CD14-positive monocyte (primary cell): Measurements from ENCODE around the gene KAT6B. TPM values are rescaled to one million over a fixed set of nuclear protein-coding genes. Genes with fewer than 3 reads are reported as not detected.

Experiments used
- DNase-seq, 3 donors: peaks; one replicate each; pipeline ENCODE4 v3.0.0-alpha.2; 2011 to 2022
- H2AFZ ChIP-seq: 2 replicates; pipeline ENCODE4 v1.6.0; 2012; ENCODE audit warnings: mild to moderate bottlenecking, low read depth, low read length, inconsistent platforms; ENCODE audit not compliant: insufficient read depth, poor library complexity, severe bottlenecking
- H3K27ac ChIP-seq, 2 donors: 1 replicate in 1 of 2; 2 replicates in 1 of 2; pipeline ENCODE4 v1.5.1; 2012 to 2013; ENCODE audit warnings: low read length in 2 of 2, control low read depth in 1 of 2, inconsistent platforms in 1 of 2, low read depth in 1 of 2, mild to moderate bottlenecking in 1 of 2
- H3K27me3 ChIP-seq, 2 donors: one replicate each; pipeline versions ENCODE4 v1.6.0 to v1.6.1; 2011 to 2013; ENCODE audit warnings: low read length in 2 of 2; ENCODE audit not compliant: control insufficient read depth in 2 of 2, insufficient read depth in 2 of 2
- H3K36me3 ChIP-seq, 2 donors: replicated peaks in 1 of 2; 1 replicate in 1 of 2; 2 replicates in 1 of 2; pipeline versions ENCODE4 v1.5.1 to v1.6.1; 2012 to 2013; ENCODE audit warnings: low read length in 2 of 2, control low read depth in 1 of 2, inconsistent platforms in 1 of 2, mild to moderate bottlenecking in 1 of 2; ENCODE audit not compliant: insufficient read depth in 2 of 2, control insufficient read depth in 1 of 2
- H3K4me1 ChIP-seq, 2 donors: 1 replicate in 1 of 2; 2 replicates in 1 of 2; pipeline versions ENCODE4 v1.5.1 to v1.6.1; 2012 to 2013; ENCODE audit warnings: low read length in 2 of 2, control low read depth in 1 of 2, inconsistent platforms in 1 of 2, mild to moderate bottlenecking in 1 of 2, moderate library complexity in 1 of 2; ENCODE audit not compliant: insufficient read depth in 2 of 2, control insufficient read depth in 1 of 2
- H3K4me2 ChIP-seq: replicated peaks from 2 replicates; pipeline ENCODE3; 2012; ENCODE audit warnings: low read length, moderate library complexity, mild to moderate bottlenecking; ENCODE audit not compliant: poor library complexity, severe bottlenecking; ENCODE audit errors: extremely low read depth
- H3K4me3 ChIP-seq, 3 experiments: fragments of 200-600 bp in 1 of 3; sonication (generic) in 1 of 3; replicated peaks in 1 of 3; 1 replicate in 2 of 3; 2 replicates in 1 of 3; pipeline ENCODE4 v1.5.1; 2011 to 2013; ENCODE audit warnings: low read length in 3 of 3, mild to moderate bottlenecking in 3 of 3, control low read depth in 2 of 3, low read depth in 2 of 3, inconsistent platforms in 1 of 3, moderate library complexity in 1 of 3
- H3K79me2 ChIP-seq: 2 replicates; pipeline ENCODE4 v1.6.0; 2012; ENCODE audit warnings: mild to moderate bottlenecking, control low read depth, inconsistent platforms, low read length, moderate library complexity; ENCODE audit not compliant: insufficient read depth
- H3K9ac ChIP-seq: 2 replicates; pipeline ENCODE4 v1.6.0; 2017; ENCODE audit warnings: low read length, mild to moderate bottlenecking; ENCODE audit not compliant: insufficient read depth, poor library complexity, severe bottlenecking
- H3K9me3 ChIP-seq, 2 donors: replicated peaks in 1 of 2; 1 replicate in 1 of 2; 2 replicates in 1 of 2; pipeline versions ENCODE4 v1.5.1 to v1.6.1; 2012 to 2013; ENCODE audit warnings: low read length in 2 of 2, control low read depth in 1 of 2; ENCODE audit not compliant: control insufficient read depth in 1 of 2, insufficient read depth in 1 of 2
- H4K20me1 ChIP-seq: 2 replicates; pipeline ENCODE4 v1.6.0; 2012; ENCODE audit warnings: mild to moderate bottlenecking, low read length, control low read depth, moderate library complexity; ENCODE audit not compliant: insufficient read depth
- H3K27ac Mint-ChIP-seq, 7 donors: one replicate each; pipeline ENCODE4 v1.8.0; 2020; ENCODE audit warnings: mild to moderate bottlenecking in 7 of 7, mixed read lengths in 7 of 7, moderate library complexity in 6 of 7, inconsistent platforms in 2 of 7
- H3K27me3 Mint-ChIP-seq, 3 donors: one replicate each; pipeline ENCODE4 v1.8.0; 2021 to 2022; ENCODE audit warnings: low read depth in 3 of 3, mild to moderate bottlenecking in 3 of 3, mixed read lengths in 3 of 3, moderate library complexity in 3 of 3, inconsistent platforms in 1 of 3
- H3K36me3 Mint-ChIP-seq, 2 donors: one replicate each; pipeline ENCODE4 v1.8.0; 2020; ENCODE audit warnings: mixed read lengths in 2 of 2, inconsistent platforms in 1 of 2, mild to moderate bottlenecking in 1 of 2
- H3K4me1 Mint-ChIP-seq: one replicate; pipeline ENCODE4 v1.8.0; 2020; ENCODE audit warnings: mild to moderate bottlenecking, mixed read lengths
- H3K4me3 Mint-ChIP-seq, 2 donors: one replicate each; pipeline ENCODE4 v1.8.0; 2020; ENCODE audit warnings: mild to moderate bottlenecking in 2 of 2, mixed read lengths in 2 of 2, moderate library complexity in 1 of 2
- H3K9me3 Mint-ChIP-seq, 7 donors: one replicate each; pipeline ENCODE4 v1.8.0; 2020 to 2022; ENCODE audit warnings: mixed read lengths in 7 of 7, mild to moderate bottlenecking in 6 of 7, moderate library complexity in 6 of 7, inconsistent platforms in 2 of 7
- CTCF ChIP-seq: fragments of 200-600 bp; IDR thresholded peaks from one replicate; pipeline ENCODE4 v1.8.0; 2022; ENCODE audit warnings: antibody characterized with exemption, mild to moderate bottlenecking
- WGBS: methylation state at CpG from one replicate; pipeline ENCODE4 v1.1.5; 2013; ENCODE audit warnings: missing lambda C conversion rate; ENCODE audit not compliant: insufficient coverage; 5-methylcytosine and 5-hydroxymethylcytosine counted together
- intact Hi-C, 2 donors: fragments of 100-400 bp; cut with micrococcal nuclease; formaldehyde crosslinking; loops; one replicate each; pipeline versions ENCODE4 v1.15.0 to v1.15.1; 2023
- polyA plus RNA-seq, 3 donors: library from polyadenylated mRNA; depleted of rRNA in 1 of 3; unstranded in 2 of 3; stranded (reverse) in 1 of 3; fragments of 300-500 nt in 2 of 3; fragments of >200 nt in 1 of 3; fragmentation: Illumina TruSeq in 2 of 3; gene quantifications; 1 replicate in 2 of 3; 2 replicates in 1 of 3; pipeline ENCODE4 v1.2.3, GENCODE V29; 2012 to 2021

Gene KAT6B
- polyA plus RNA-seq, 3 donors, result 3.3 to 6.4 (median 6.2) TPM

- H3K9ac ChIP-seq, result no peak overlapping the region
- H3K4me2 ChIP-seq, result no peak overlapping the region
- H3K27ac Mint-ChIP-seq, result no peak overlapping the region
- intact Hi-C loops, result no loop called here
- H3K27ac ChIP-seq, result no peak overlapping the region
- H3K4me1 ChIP-seq, result no peaks in the 10 kb centered on the region
- no peaks in the 10 kb centered on the region for H3K4me1 Mint-ChIP-seq
- no peak for DNase-seq
- no peak overlapping the region for H2AFZ ChIP-seq
- H3K4me3 ChIP-seq, result no peak overlapping the region
- H3K79me2 ChIP-seq, result peaks cover 25% of the 10 kb centered on the region
- no peaks in the 10 kb centered on the region for H3K36me3 Mint-ChIP-seq
- no peaks in the 10 kb centered on the region for H4K20me1 ChIP-seq
- no peaks in the 10 kb centered on the region for H3K27me3 Mint-ChIP-seq
- H3K9me3 Mint-ChIP-seq, result no peaks in the 10 kb centered on the region
- no peaks in the 10 kb centered on the region for H3K27me3 ChIP-seq
- H3K36me3 ChIP-seq, result no peaks in the 10 kb centered on the region
- no peak overlapping the region for H3K4me3 Mint-ChIP-seq
- H3K9me3 ChIP-seq, result no peaks in the 10 kb centered on the region
- TF ChIP-seq CTCF, result no peak
- WGBS, result 50% methylated on average over 2 of the region's 6 CpGs
Observed at GRCh38 chr10:74906611-74907198, 80.3 kb downstream of the KAT6B start.

GRCh38 chr10:74909670-74910069 is 83.3 kb downstream of the KAT6B start:
- Histone ChIP-seq H2AFZ (no peak overlapping the region), H3K27me3 (no peaks in the 10 kb centered on the region), H3K79me2 (peaks cover 17% of the 10 kb centered on the region), H3K36me3 (no peaks in the 10 kb centered on the region), H3K27ac (no peak overlapping the region), H3K9ac (no peak overlapping the region), H3K9me3 (no peaks in the 10 kb centered on the region), H4K20me1 (no peaks in the 10 kb centered on the region), H3K4me2 (no peak overlapping the region), H3K4me3 (no peak overlapping the region), H3K4me1 (no peaks in the 10 kb centered on the region)
- no peaks in the 10 kb centered on the region for H3K36me3 Mint-ChIP-seq
- no peak overlapping the region for H3K27ac Mint-ChIP-seq
- intact Hi-C loops, result no loop called here
- no peak for TF ChIP-seq CTCF
- no peaks in the 10 kb centered on the region for H3K9me3 Mint-ChIP-seq
- H3K4me1 Mint-ChIP-seq, result peaks cover 11% of the 10 kb centered on the region
- DNase-seq, result no peak
- WGBS, result no CpG with 5 or more reads among the region's 1 CpG
- H3K4me3 Mint-ChIP-seq, result no peak overlapping the region
- no peaks in the 10 kb centered on the region for H3K27me3 Mint-ChIP-seq
